Measurements from ENCODE around the gene P2RX2. TPM values are rescaled to one million over a fixed set of nuclear protein-coding genes. Genes with fewer than 3 reads are reported as not detected.

The P2RX2 gene
- polyA plus RNA-seq, 2 of the 4 experiments (the other 2 are of a cell fraction), result not detected

DNA sequence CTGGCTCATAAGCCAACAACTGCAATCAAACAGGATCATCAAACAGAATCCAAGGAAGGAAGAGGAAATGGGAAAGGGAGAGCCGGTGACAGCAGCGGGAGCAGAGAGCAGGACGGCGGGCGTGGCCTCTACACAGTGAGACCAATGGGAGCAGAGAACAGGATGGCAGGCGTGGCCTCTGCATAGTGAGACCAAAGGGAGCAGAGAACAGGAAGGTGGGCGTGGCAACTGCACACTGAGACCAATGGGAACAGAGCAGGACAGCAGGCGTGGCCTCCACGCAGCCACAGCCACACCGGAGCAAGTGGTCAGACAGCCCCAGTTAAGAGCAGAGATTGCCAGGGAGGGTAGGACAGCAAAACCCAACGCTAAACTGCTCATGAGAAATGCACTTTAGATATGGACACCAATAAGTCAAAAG, 24.6 kb upstream of the P2RX2 start:
- H3K4me1 ChIP-seq, result 0 out of 3 replicates have a peak, but pooled peaks cover 3% of the 10 kb centered on the region
- H3K4me3 ChIP-seq, result no peak overlapping the region
- under 1% methylated on average over 11 of the region's 11 CpGs for WGBS (ENCODE audit: missing lambda C conversion rate)
- DNase-seq (ENCODE audit: low read depth in 1 of 2, low spot score in 1 of 2), result peak; percentile 92 to 98
- TF ChIP-seq FOSL2 (IDR thresholded peaks at IDR 0.05) (no peak), FOSL2 (CRISPR knock-in tag; IDR thresholded peaks at IDR 0.05) (no peak), TFCP2L1 (CRISPR knock-in tag; IDR thresholded peaks at IDR 0.05) (no peak), TP53 (CRISPR knock-in tag; IDR thresholded peaks at IDR 0.05) (no peak), BHLHE40 (IDR thresholded peaks at IDR 0.05; ENCODE audit: low read depth, low read length) (no peak), KDM5A (IDR thresholded peaks at IDR 0.05) (no peak), RNF2 (IDR thresholded peaks at IDR 0.05; ENCODE audit: borderline replicate concordance, low read depth) (no peak), NFE2L2 (conservative IDR thresholded peaks at IDR 0.05; ENCODE audit: low read length) (no peak), CHD2 (IDR thresholded peaks at IDR 0.05; ENCODE audit: low read length, partially characterized antibody) (no peak), ZSCAN20 (CRISPR knock-in tag; IDR thresholded peaks at IDR 0.05) (no peak), NPAS2 (CRISPR knock-in tag; IDR thresholded peaks at IDR 0.05; ENCODE audit: borderline replicate concordance) (no peak), RAD21 (conservative IDR thresholded peaks at IDR 0.05 in 1 of 2, IDR thresholded peaks at IDR 0.05 in 1 of 2) (no peak)
- TF ChIP-seq, protein P1, sequence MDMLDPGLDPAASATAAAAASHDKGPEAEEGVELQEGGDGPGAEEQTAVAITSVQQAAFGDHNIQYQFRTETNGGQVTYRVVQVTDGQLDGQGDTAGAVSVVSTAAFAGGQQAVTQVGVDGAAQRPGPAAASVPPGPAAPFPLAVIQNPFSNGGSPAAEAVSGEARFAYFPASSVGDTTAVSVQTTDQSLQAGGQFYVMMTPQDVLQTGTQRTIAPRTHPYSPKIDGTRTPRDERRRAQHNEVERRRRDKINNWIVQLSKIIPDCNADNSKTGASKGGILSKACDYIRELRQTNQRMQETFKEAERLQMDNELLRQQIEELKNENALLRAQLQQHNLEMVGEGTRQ (IDR thresholded peaks at IDR 0.05), result no peak
- ChIA-PET POLR2A (no interaction called here), CTCF (interaction anchor here (0.7 to 3.7 kb wide), 6 partner anchors 13 to 96 kb away, joined by 3 to 13 read pairs (median 3); partner anchors contain the start of gene P2RX2)
- H3K9me3 ChIP-seq, result no peaks in the 10 kb centered on the region
- ATAC-seq, result peak; percentile 95 to 99
- FAIRE-seq, result peak; percentile 92
- H3K27ac ChIP-seq, result no peak overlapping the region
- H3K4me2 ChIP-seq, result peak overlapping the region; percentile 68

DNA sequence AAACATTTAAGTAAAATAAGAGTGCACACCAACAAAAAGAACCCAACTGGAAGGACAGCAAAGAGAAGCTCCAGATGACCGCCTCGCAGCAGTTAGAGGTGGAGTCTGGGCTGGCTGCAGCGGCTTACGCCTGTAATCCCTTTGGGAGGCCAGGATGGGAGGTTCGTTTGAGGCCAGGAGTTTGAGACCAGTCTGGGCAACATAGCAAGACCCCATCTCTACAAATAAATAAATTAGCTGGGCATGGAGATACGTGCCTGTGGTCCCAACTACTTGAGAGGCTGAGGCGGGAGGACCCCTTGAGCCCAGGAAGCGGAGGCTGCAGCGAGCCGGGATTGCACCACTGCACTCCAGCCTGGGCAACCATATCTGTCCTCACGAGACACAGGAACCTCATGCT, 23.4 kb upstream of the P2RX2 start:
- Histone ChIP-seq H3K4me3 (no peak overlapping the region), H3K27ac (no peak overlapping the region), H3K4me1 (0 out of 3 replicates have a peak, but pooled peaks cover 6% of the 10 kb centered on the region), H3K4me2 (no peak overlapping the region), H3K9me3 (no peaks in the 10 kb centered on the region)
- 77% methylated on average over 11 of the region's 11 CpGs for WGBS (ENCODE audit: missing lambda C conversion rate)
- ChIA-PET POLR2A (no interaction called here), CTCF (interaction anchor here (1.0 to 3.7 kb wide), 7 partner anchors 9 to 442 kb away, joined by 3 to 13 read pairs (median 3); no protein-coding TSS in a partner anchor)
- ATAC-seq, result no peak
- no peak for FAIRE-seq
- no peak for DNase-seq (ENCODE audit: low read depth in 1 of 2, low spot score in 1 of 2)
- TF ChIP-seq, protein P2, sequence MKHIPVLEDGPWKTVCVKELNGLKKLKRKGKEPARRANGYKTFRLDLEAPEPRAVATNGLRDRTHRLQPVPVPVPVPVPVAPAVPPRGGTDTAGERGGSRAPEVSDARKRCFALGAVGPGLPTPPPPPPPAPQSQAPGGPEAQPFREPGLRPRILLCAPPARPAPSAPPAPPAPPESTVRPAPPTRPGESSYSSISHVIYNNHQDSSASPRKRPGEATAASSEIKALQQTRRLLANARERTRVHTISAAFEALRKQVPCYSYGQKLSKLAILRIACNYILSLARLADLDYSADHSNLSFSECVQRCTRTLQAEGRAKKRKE (CRISPR knock-in tag; IDR thresholded peaks at IDR 0.05; ENCODE audit: low read depth), result no peak
- TF ChIP-seq SMC3 (IDR thresholded peaks at IDR 0.05) (no peak), PHF8 (IDR thresholded peaks at IDR 0.05; ENCODE audit: borderline replicate concordance, low read depth) (no peak)

DNA sequence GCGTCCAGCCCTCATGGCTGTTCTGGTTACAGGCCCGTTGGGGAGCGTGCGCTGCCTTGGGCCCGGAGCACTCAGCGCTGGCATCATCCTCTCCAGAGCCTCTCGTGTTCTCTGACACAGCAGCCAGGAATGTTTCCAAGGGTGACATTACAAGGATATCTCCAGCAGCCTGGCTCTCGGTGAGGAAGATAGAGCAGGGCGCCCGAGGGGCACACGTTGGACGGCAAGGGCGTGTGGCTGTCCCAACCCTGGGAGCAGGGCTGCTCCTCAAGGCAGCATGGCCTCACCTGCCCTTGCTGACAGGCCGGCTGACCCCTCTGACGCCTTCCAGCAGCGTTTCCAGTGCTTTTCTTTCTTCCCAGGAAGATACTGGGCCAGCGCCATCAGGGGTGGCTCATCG, 22.6 kb upstream of the P2RX2 start:
- Histone ChIP-seq H3K4me1 (peaks cover 11% of the 10 kb centered on the region; the same call in 1 of the 3 replicates), H3K9me3 (no peaks in the 10 kb centered on the region), H3K4me2 (no peak overlapping the region), H3K27ac (no peak overlapping the region), H3K4me3 (no peak overlapping the region)
- FAIRE-seq (no peak), ATAC-seq (no peak), DNase-seq (ENCODE audit: low read depth in 1 of 2, low spot score in 1 of 2) (peak in 1 of 2 experiments; percentile 39)
- WGBS (ENCODE audit: missing lambda C conversion rate), result 75% methylated on average over 17 of the region's 18 CpGs
- ChIA-PET CTCF (interaction anchor here (1.0 to 3.7 kb wide), 6 partner anchors 9 to 442 kb away, joined by 3 to 13 read pairs (median 3); no protein-coding TSS in a partner anchor), POLR2A (no interaction called here)
- TF ChIP-seq CEBPB (IDR thresholded peaks at IDR 0.05), result no peak
- no peak for TF ChIP-seq ZNF302 (CRISPR knock-in tag; IDR thresholded peaks at IDR 0.05)
- no peak for TF ChIP-seq RFX5 (IDR thresholded peaks at IDR 0.05)
- TF ChIP-seq POLR2AphosphoS2 (conservative IDR thresholded peaks at IDR 0.05; ENCODE audit: low read length), result no peak
- TF ChIP-seq NPAS2 (CRISPR knock-in tag; IDR thresholded peaks at IDR 0.05; ENCODE audit: borderline replicate concordance), result no peak
- TF ChIP-seq FOSB (CRISPR knock-in tag; IDR thresholded peaks at IDR 0.05), result no peak
- no peak for TF ChIP-seq ESRRA (IDR thresholded peaks at IDR 0.05; ENCODE audit: borderline replicate concordance, low read length)
- no peak for TF ChIP-seq NFE2L2 (conservative IDR thresholded peaks at IDR 0.05; ENCODE audit: low read length)
- TF ChIP-seq RAD21 (conservative IDR thresholded peaks at IDR 0.05 in 1 of 2, IDR thresholded peaks at IDR 0.05 in 1 of 2), result no peak
- TF ChIP-seq EHMT2 (IDR thresholded peaks at IDR 0.05; ENCODE audit: low read depth), result no peak
- TF ChIP-seq PBX3 (IDR thresholded peaks at IDR 0.05), result no peak

Data from A549 (cell line).